Muscle of arm (tissue), 12 donors: Measurements from ENCODE around the gene SFXN5. TPM values are rescaled to one million over a fixed set of nuclear protein-coding genes. Genes with fewer than 3 reads are reported as not detected.
A peak's percentile ranks its signal among the peaks of the same experiment; 100 is the strongest.

ENCODE experiments used
- DNase-seq: peaks from one replicate; pipeline ENCODE4 v3.0.0-alpha.2; 2013
- polyA plus RNA-seq, 12 donors: library from polyadenylated mRNA; unstranded; fragments of 120-200 nt; gene quantifications; one replicate each; pipeline ENCODE4 v1.2.1, GENCODE V29; 2013; ENCODE audit not compliant: insufficient read length in 12 of 12

SFXN5 gene
- polyA plus RNA-seq, 12 donors = 4.9 to 10.6 (median 6.7) TPM; not detected in 1

DNA sequence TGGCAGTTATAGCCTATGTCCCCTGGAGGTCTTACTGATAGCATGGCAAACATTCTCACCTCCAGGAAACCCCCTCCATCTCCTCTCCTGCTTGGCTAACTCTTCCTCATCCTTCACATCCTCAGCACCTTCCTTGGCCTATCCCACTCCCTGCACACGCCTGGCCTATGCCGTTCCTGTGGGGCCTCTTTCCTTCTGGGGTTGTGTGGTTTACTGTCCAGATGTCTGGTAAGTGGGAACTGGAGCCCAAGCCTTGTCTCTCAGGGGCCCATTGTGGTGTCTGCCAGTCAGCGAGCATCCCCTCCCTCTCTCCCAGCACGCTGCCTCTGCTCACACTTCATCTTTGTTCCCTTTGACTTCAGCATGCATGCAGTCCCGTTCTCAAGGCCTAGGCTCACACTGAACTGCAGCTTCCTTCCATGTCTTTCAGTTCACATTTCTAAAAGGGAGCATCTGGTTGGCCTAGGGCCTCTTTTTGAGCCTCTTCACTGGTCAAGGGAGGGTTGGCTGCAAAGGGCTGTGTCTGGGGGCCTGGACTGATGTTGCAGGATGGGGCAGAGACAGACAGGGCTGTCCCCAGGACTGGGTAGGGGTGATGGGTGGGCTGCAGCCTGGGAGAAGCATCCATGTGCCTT is 171.2 kb downstream of the SFXN5 start:
- DNase-seq = no peak

DNA sequence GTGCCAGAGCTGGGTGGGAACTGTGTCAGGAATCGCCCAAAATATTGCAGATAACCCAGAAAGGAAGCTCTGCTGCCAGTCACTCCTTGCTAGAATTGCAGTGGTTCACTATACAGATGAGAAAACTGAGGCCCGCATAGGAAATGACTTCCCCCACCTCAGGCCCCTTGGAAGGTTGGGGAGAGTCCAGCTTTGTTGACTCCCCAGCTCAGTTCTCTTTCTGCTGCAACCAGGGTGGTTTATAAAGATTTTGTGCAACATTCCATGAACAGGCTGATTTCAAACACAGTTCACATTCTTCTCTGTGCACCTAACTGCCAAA is 173.0 kb downstream of the SFXN5 start:
- DNase-seq = no peak

DNA sequence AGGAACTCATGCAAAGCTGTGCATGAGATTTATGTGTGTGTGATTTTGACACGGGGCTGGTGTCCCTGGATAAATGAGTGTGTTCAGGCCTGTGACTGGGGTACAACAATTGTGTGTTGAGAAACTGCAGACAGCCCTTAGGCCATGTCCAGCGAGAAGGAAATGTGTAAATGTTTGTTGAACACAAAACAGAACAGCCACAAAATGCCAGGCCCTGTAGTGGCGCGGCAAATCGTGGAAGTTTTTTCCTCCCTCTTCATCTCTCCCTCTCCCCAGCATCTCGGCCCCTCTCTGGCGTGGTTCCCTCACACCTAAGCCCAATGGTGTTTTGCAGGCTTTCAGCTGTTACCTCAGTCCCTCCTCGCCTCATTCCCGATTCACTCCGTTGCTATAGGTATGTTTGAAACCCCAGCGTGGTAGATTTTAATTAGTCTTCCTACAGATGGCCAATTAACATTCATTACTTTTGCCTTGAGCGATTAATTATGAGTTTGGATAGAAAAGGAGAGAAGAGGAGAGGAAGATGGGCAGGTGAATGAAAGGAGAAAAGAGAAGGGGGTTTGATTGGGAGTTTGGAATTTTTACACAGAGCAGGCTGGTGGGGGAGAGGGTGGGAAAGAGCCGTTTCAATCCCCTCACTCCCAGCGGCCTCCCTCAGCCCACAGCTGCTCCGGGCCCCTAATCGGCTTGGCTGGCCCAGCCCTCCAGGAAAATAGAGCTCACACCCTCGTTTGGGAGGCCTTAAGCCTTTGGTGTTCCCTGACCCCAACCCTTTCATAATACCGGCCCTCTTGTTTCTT is 173.5 kb downstream of the SFXN5 start:
- DNase-seq = no peak

DNA sequence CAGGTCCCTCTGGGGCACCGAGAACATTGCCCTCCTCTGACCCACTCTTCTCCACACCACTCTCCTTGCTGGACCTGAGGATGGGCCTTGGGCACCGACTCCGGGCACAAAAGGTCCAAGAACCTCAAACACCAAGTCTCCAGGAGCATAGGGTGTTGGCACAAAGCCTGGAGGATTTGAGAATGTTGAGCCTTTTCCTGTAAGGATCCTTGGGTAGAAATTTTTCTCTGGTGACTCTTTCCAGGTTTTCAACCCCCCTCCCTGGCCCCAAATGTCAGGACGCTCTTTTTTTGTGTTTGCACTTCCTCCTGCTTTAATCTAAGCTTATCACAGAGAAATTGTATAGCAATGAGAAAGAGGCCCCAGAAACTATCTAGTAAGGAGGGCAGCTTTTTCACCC is 175.1 kb downstream of the SFXN5 start:
- DNase-seq = no peak

DNA sequence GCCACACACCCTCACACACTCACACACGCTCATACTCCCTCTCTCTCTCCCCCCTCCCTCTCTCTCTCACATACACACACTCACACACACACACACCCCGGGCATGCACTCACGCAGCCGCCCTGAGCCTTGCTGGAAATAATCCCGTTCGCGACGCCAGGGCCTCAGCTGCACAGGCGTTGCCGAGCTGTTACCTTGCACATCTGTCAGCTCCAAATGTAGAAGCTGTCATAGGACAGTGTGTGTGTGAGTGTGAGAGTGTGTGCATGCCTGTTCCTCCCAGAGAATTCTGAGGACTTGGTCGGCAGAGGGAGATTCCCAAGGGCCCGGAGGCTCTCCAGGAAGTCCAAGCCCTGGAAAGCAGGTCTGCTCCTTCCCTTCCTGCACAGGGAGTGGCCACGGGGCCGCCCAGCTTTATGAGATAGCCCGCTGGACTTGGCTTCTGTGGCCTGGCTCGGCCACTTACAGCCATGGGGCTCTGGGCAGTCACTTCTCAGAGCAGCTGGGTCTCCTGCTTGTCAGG is 175.7 kb downstream of the SFXN5 start:
- peak; percentile 54 for DNase-seq

DNA sequence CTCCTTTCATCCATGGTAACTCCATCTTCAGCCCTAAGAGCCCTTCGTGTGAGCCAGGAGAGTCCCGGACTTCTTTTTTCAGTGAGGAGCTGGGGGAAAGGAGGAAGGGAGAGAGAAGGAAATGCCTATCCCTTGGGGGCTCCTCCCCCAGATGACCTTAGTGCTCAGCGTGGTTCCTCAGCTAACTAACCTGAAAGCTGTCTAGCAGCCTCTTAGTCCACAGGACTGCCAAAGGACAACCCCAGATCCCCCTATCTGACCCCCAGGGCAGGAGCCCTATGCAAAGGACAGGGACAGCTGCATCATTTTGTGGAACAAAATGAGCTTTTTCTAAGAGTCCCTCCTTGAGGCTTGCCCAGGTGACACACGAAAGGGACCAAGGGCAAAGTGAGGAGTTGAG is 176.4 kb downstream of the SFXN5 start:
- DNase-seq = no peak

DNA sequence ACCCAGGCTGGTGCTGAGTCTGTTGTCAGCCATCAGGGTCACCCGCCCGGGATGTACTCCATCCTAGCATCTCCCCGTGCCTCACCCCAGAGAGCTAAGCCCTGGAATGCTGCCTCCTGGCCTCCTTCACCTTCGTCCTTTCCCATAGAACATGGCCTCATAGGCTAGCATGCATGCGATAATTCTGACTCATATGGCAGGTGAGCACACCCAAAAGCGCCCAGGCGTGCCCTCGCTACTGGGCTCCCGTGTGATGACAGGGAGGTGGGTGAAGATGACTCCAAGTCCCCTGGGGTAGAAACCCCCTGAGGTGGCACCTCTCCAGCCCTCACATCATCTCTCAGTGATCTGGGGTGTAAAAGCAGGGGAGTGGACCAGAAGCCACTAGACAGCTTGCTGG is 177.0 kb downstream of the SFXN5 start:
- no peak for DNase-seq

DNA sequence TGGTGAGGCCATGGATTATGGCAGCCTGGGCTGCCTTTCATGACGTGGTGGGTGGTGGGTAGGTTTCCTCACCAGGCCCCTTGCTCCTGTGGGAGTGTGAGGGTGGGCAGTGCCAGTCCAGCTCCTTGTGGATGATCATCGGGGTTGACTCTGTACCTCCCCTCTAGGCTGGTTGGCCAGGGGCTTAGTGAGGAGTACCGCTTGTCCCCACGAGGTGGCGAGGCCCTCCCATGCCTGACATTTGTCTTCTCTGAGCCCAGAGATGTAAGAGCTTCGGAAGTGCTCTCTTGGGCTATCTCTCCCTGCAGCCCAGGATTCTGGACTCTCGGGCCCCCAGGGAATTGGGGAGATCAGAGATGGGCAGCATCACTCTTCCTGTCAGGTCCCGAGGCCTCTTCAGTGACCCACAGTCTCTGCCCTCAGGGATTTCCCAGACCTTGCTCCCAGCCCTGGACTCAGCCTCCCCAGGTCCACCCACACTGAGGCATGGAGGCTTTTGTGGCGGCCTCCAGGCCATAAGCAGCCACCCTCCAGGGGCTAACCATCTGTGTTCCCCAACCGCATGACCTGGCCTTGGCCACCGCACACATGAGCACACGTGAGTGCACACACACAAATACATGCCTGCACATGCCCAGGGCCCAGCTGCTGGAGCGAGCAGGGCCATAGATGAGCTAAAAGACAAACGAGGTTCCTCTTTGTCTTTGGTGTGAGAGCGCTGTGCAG is 177.8 kb downstream of the SFXN5 start:
- DNase-seq = peak; percentile 50

DNA sequence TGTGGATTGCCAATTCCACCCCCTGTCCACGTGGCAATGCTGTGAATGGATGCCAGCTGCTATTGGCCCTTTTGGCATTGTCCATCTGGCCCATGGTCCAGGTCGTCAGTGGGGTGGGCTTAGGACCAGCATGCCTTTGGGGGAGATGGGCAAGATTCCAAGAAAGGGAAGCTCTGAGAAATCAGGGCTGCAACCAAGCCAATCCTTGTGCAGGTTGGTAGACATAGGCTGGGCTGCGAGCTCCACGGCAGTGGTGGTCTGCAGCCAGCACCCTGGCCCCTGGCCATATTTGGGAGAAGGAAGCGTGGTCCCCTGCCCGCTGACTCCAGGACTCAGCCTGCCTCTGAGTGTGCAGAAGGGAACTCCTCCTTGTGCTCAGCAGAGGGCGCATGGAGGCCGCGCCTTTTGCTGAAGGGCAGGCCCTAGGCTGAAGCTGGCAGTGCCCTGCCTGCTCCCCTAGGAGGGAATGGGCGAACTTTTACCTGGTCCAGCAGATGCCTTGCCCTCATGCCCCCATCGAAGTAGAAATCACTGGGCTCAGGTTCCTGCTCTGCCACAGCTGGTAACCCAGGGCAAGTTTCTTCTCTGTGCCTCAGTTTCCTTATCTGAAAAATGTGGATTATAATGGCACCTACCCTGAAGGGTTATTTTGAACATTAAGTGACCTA is 178.9 kb downstream of the SFXN5 start:
- DNase-seq = peak; percentile 53

Other genes with a start within 250 kb of the SFXN5 start
- gene EXOC6B, start 245.7 kb downstream of the SFXN5 start, polyA plus RNA-seq = 10 to 100 TPM in 10 of 12 donors, 1 to 10 TPM in 1, not detected in 1; 7.4 to 22.0 (median 12.3) TPM
- 1 to 10 TPM in 11 of 12 donors, not detected in 1; 2.0 to 7.5 (median 3.6) TPM for gene SPR, start 184.3 kb downstream of the SFXN5 start, polyA plus RNA-seq
- gene EMX1, start 154.2 kb downstream of the SFXN5 start, polyA plus RNA-seq = under 1 TPM in 4 of 12 donors, not detected in 8; 0.10 to 0.27 (median 0.16) TPM
- 10 to 100 TPM in 11 of 12 donors, not detected in 1; 11.5 to 21.2 (median 13.7) TPM for gene RAB11FIP5, start 41.2 kb upstream of the SFXN5 start, polyA plus RNA-seq
- gene NOTO, start 130.9 kb upstream of the SFXN5 start, polyA plus RNA-seq = under 1 TPM in 3 of 12 donors, not detected in 9; 0.06 to 0.08 (median 0.07) TPM
- gene SMYD5, start 142.5 kb upstream of the SFXN5 start, polyA plus RNA-seq = 10 to 100 TPM in 11 of 12 donors, not detected in 1; 25.3 to 44.6 (median 30.2) TPM
- 10 to 100 TPM in 11 of 12 donors, not detected in 1; 15.9 to 32.8 (median 26.7) TPM for gene PRADC1, start 161.5 kb upstream of the SFXN5 start, polyA plus RNA-seq
- 100 to 1,000 TPM in 11 of 12 donors, not detected in 1; 167 to 224 (median 189) TPM for gene CCT7, start 162.6 kb upstream of the SFXN5 start, polyA plus RNA-seq
- 1 to 10 TPM in 1 of 12 donors, under 1 TPM in 9, not detected in 2; 0.12 to 2.0 (median 0.25) TPM for gene FBXO41, start 212.8 kb upstream of the SFXN5 start, polyA plus RNA-seq
- gene EGR4, start 221.8 kb upstream of the SFXN5 start, polyA plus RNA-seq = under 1 TPM in 1 of 12 donors, not detected in 11; 0.11 TPM